GM03348 (cell line): ENCODE measurements around the gene TAS2R39.
A peak's percentile ranks its signal among the peaks of the same experiment; 100 is the strongest.

Experiments used
- DNase-seq: peaks from one replicate; pipeline ENCODE4 v3.0.0; 2012; ENCODE audit warnings: low spot score

The TAS2R39 gene

GRCh38 chr7:143216151-143216550 lies 32.9 kb downstream of the TAS2R39 start:
- peak; percentile 20 for DNase-seq

DNA sequence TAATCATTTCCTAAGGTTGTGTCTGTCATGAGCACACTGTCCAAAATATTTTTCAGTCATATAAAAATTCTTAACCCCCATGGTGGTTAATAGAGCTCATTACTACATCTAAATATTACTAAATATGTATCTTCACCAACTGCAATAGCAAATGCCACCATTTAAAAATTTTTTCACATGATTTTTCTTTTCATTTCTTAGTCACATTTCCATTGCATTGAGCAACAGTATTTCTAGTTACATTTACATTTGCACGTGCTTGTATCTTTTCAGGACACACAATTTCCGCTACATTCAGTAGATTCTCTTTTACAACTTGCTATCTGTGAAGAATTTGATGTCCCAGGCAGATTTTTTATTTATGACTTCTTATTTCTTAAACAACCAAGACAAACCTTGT lies 33.5 kb downstream of the TAS2R39 start:
- no peak for DNase-seq

GRCh38 chr7:143217806-143218205 lies 34.6 kb downstream of the TAS2R39 start:
- DNase-seq = no peak

DNA sequence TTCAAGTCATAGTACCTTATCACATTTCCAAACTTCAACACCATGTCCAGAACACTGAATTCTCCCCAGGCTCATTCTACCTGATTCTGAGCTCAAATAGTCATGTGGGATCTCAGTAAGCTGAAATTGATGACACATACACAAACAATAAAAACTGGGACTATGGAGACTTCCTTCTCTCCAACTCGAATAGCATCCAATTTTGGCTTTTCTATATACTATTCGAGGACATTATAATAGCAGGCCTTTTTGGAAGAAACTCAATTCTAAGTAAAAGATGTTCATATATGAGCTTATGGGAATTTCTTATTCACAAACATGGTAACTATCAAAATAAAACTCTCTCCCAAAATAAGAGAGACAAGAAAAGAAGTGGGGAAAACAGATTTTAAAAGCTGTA lies 38.1 kb downstream of the TAS2R39 start:
- no peak for DNase-seq

GRCh38 chr7:143221737-143222136 lies 38.5 kb downstream of the TAS2R39 start, which contains the start of gene TAS2R40:
TSS of gene TAS2R40 (plus strand) at chr7:143222037. CDS start at chr7:143222079, 42 bp downstream.
- no peak for DNase-seq

- DNase-seq = no peak
Measured at GRCh38 chr7:143222782-143223181, 39.6 kb downstream of the TAS2R39 start.

DNA sequence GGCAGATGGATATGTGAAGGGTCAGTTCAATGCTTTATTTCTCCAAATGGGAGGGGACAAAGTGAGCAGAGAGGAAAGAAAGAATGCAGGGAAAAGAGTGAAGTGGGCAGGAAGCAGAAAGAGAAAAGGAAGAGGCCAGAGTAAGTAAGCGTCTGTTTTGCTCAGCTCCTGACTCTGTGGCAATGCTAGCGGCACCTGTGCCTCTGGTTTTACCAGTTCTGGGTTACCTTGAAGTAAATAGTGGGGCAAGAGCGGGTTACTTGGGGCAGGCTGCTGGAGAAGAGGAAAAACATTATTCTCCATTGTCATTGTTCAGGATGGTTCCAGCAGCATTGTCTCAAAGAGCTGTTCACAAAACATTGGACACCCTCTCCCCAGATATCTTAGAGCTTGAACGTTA lies 40.6 kb downstream of the TAS2R39 start:
- no peak for DNase-seq

- no peak for DNase-seq
Measured at GRCh38 chr7:143225047-143225446, 41.8 kb downstream of the TAS2R39 start.

GRCh38 chr7:143227806-143228205 lies 44.6 kb downstream of the TAS2R39 start:
- no peak for DNase-seq

GRCh38 chr7:143229054-143229790 lies 46.0 kb downstream of the TAS2R39 start:
- DNase-seq = peak; percentile 18

DNA sequence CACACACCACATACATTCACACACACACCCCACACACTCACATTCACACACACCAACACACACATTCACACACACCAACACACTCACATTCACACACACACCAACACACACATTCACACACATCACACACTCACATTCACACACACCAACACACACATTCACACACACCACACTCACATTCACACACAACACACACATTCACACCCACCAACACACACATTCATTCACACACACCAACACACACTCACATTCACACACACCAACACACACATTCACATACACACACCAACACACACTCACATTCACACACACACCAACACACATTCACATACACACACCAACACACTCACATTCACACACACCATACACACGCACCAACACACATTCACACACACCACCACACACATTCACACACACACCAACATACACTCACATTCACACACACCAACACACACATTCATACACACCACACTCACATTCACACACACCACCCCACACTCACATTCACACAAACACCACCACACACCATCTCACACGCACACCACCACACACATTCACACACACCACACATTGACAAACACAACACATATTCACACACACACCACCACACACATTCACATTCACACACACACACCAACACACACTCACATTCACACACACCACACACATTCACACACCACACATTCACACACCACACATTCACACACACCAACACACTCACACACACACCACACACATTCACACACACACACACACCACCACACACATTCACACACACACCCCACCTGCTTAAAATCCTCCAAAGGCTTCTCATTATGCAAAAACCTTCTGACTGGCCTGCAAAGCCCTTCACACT lies 47.6 kb downstream of the TAS2R39 start:
- DNase-seq = no peak
